K562 (cell line): Measurements from ENCODE around the gene NCOA1. TPM values are rescaled to one million over a fixed set of nuclear protein-coding genes. Genes with fewer than 3 reads are reported as not detected.

Source experiments
- ATF7 ChIP-seq: fragments of 450-650 bp; IDR thresholded peaks from 2 replicates; pipeline ENCODE4 v1.7.1; 2014; ENCODE audit warnings: mild to moderate bottlenecking, moderate library complexity
- CCAR2 ChIP-seq: fragments of 200-400 bp; formaldehyde crosslinking; IDR thresholded peaks from 2 replicates; pipeline ENCODE4 v1.6.1; 2017; ENCODE audit warnings: mild to moderate bottlenecking, low read depth, low read length
- CSDE1 ChIP-seq, 2 experiments: fragments of 450-650 bp; IDR thresholded peaks; 2 replicates each; pipeline ENCODE4 v1.6.1; 2016; ENCODE audit warnings: mild to moderate bottlenecking in 1 of 2
- EP400 ChIP-seq: fragments of 450-650 bp; IDR thresholded peaks from 2 replicates; pipeline ENCODE4 v1.6.1; 2017; ENCODE audit warnings: antibody characterized with exemption, mild to moderate bottlenecking, moderate library complexity
- FOXP1 ChIP-seq: sonication (generic); formaldehyde crosslinking; IDR thresholded peaks from 2 replicates; pipeline ENCODE4 v1.8.0; 2022; ENCODE audit warnings: mild to moderate bottlenecking, missing genetic modification reagents
- LARP7 ChIP-seq: fragments of 450-650 bp; IDR thresholded peaks from 2 replicates; pipeline ENCODE4 v1.6.1; 2016
- MTF1 ChIP-seq: fragments of 250-450 bp; sonication (Bioruptor Pico); IDR thresholded peaks from 2 replicates; pipeline ENCODE4 v1.9.0; 2021; ENCODE audit warnings: moderate library complexity, mild to moderate bottlenecking, inconsistent platforms, borderline replicate concordance
- NFATC3 ChIP-seq: fragments of 450-650 bp; IDR thresholded peaks from 2 replicates; pipeline ENCODE4 v1.6.1; 2017; ENCODE audit warnings: mild to moderate bottlenecking
- PCBP2 ChIP-seq: fragments of 200-400 bp; formaldehyde crosslinking; IDR thresholded peaks from 2 replicates; pipeline ENCODE4 v1.6.1; 2018; ENCODE audit warnings: low read length, low read depth, mild to moderate bottlenecking, moderate library complexity; ENCODE audit not compliant: poor library complexity, severe bottlenecking
- RAD21 ChIP-seq, 2 experiments: fragments of 250-450 bp in 1 of 2; fragments of 450-650 bp in 1 of 2; sonication (Bioruptor Pico) in 1 of 2; formaldehyde crosslinking in 1 of 2; IDR thresholded peaks in 1 of 2; conservative IDR thresholded peaks in 1 of 2; 2 replicates each; pipeline versions ENCODE4 v1.4.0 to v1.8.0; 2020 to 2022; ENCODE audit warnings: mild to moderate bottlenecking in 2 of 2, moderate library complexity in 1 of 2
- SETDB1 ChIP-seq: IDR thresholded peaks from one replicate; pipeline ENCODE4 v1.6.1; 2012; ENCODE audit warnings: low read length, control low read depth, inconsistent platforms
- ZNF12 ChIP-seq: sonication (generic); formaldehyde crosslinking; IDR thresholded peaks from 2 replicates; pipeline ENCODE4 v1.4.0; 2020; ENCODE audit warnings: mild to moderate bottlenecking, missing genetic modification reagents
- ZNF239 ChIP-seq: fragments of 250-450 bp; sonication (Bioruptor Pico); IDR thresholded peaks from 2 replicates; pipeline ENCODE4 v1.4.0; 2020; ENCODE audit warnings: mild to moderate bottlenecking
- ZNF282 ChIP-seq: sonication (generic); formaldehyde crosslinking; IDR thresholded peaks from 2 replicates; pipeline ENCODE4 v1.8.1; 2023; ENCODE audit warnings: missing genetic modification reagents
- ZNF398 ChIP-seq: fragments of 250-450 bp; sonication (Bioruptor Pico); IDR thresholded peaks from 2 replicates; pipeline ENCODE4 v1.8.0; 2021; ENCODE audit warnings: moderate library complexity, mild to moderate bottlenecking, inconsistent platforms
- ZNF609 ChIP-seq: sonication (generic); formaldehyde crosslinking; IDR thresholded peaks from 2 replicates; pipeline ENCODE4 v1.8.1; 2023; ENCODE audit warnings: missing genetic modification reagents, mild to moderate bottlenecking, borderline replicate concordance
- ZNF699 ChIP-seq: fragments of 250-450 bp; sonication (Bioruptor Pico); IDR thresholded peaks from 2 replicates; pipeline ENCODE4 v1.8.0; 2021; ENCODE audit warnings: mild to moderate bottlenecking, moderate library complexity; ENCODE audit not compliant: insufficient replicate concordance
- polyA plus RNA-seq, 8 experiments: library from polyadenylated mRNA; depleted of rRNA in 4 of 8; stranded (reverse) in 5 of 8; unstranded in 3 of 8; fragments of >200 nt; fragmentation: Nextera tagmentation in 2 of 8; fragmentation: Illumina TruSeq in 1 of 8; extraction: Ambion mirVana in 2 of 8; extraction: Trizol in 1 of 8; gene quantifications; 2 replicates each; pipeline versions ENCODE4 v1.2.1 to v1.2.3, GENCODE V29; 2011 to 2014; ENCODE audit warnings: inconsistent platforms in 1 of 8, missing spikeins in 1 of 8
- total RNA-seq, 7 experiments: library from RNA; depleted of rRNA in 6 of 7; stranded (reverse); fragments of >200 nt in 6 of 7; fragmentation: Illumina TruSeq in 2 of 7; extraction: Trizol in 2 of 7; gene quantifications; 2 replicates each; pipeline versions ENCODE4 v1.2.1 to v1.2.3, GENCODE V29; 2011 to 2021; ENCODE audit warnings: low replicate concordance in 1 of 7
- TF ChIP-seq, protein P1 (sequence below), 3 experiments: IDR thresholded peaks in 2 of 3; conservative IDR thresholded peaks in 1 of 3; 2 replicates each; pipeline ENCODE4 v1.5.1; 2011 to 2012; ENCODE audit warnings: low read length in 3 of 3, mild to moderate bottlenecking in 3 of 3, control low read depth in 2 of 3, improper control_type of control experiment in 1 of 3, inconsistent platforms in 1 of 3, low read depth in 1 of 3, mixed read lengths in 1 of 3, moderate library complexity in 1 of 3; ENCODE audit not compliant: insufficient read depth in 2 of 3
- TF ChIP-seq, protein P2 (sequence below): fragments of 250-450 bp; sonication (Bioruptor Pico); IDR thresholded peaks from 2 replicates; pipeline ENCODE4 v1.6.1; 2021; ENCODE audit warnings: mild to moderate bottlenecking

The NCOA1 gene
- total and polyA plus RNA-seq, 9 of the 15 experiments (the other 6 are each of a cell fraction or from before 2014, with no cell fraction given), result 4.9 to 25.7 (median 17.0) TPM

GRCh38 chr2:24792874-24793760, 302.1 kb downstream of the NCOA1 start, which contains the start of the genes CENPO and PTRHD1 (continued):
- TF ChIP-seq ZNF609, result no peak
- TF ChIP-seq, protein P1, sequence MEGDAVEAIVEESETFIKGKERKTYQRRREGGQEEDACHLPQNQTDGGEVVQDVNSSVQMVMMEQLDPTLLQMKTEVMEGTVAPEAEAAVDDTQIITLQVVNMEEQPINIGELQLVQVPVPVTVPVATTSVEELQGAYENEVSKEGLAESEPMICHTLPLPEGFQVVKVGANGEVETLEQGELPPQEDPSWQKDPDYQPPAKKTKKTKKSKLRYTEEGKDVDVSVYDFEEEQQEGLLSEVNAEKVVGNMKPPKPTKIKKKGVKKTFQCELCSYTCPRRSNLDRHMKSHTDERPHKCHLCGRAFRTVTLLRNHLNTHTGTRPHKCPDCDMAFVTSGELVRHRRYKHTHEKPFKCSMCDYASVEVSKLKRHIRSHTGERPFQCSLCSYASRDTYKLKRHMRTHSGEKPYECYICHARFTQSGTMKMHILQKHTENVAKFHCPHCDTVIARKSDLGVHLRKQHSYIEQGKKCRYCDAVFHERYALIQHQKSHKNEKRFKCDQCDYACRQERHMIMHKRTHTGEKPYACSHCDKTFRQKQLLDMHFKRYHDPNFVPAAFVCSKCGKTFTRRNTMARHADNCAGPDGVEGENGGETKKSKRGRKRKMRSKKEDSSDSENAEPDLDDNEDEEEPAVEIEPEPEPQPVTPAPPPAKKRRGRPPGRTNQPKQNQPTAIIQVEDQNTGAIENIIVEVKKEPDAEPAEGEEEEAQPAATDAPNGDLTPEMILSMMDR (IDR thresholded peaks at IDR 0.05 in 2 of 3, conservative IDR thresholded peaks at IDR 0.05 in 1 of 3; ENCODE audit: insufficient read depth in 2 of 3, low read depth in 1 of 3, low read length in 3 of 3), result peak; percentile 82 to 87 (median 85)
- no peak for TF ChIP-seq NFATC3
- TF ChIP-seq FOXP1 (CRISPR knock-in tag), result peak; percentile 3; the same call in 1 of the 2 replicates
- TF ChIP-seq ZNF239 (CRISPR knock-in tag), result no peak
- TF ChIP-seq ZNF699 (CRISPR knock-in tag), result no peak
- TF ChIP-seq EP400, result peak; percentile 97
- TF ChIP-seq RAD21 (CRISPR knock-in tag; conservative IDR thresholded peaks at IDR 0.05 in 1 of 2, IDR thresholded peaks at IDR 0.05 in 1 of 2), result peak; percentile 77
- no peak for TF ChIP-seq MTF1 (CRISPR knock-in tag)
- no peak for TF ChIP-seq ZNF398 (CRISPR knock-in tag)
- peak; percentile 54; the same call in 1 of the 2 replicates for TF ChIP-seq ZNF12 (CRISPR knock-in tag)
- TF ChIP-seq CSDE1 (IDR thresholded peaks at IDR 0.05), result no peak; a peak in 1 of 4 replicates
- TF ChIP-seq SETDB1, result peak; percentile 70
- no peak for TF ChIP-seq LARP7
- TF ChIP-seq, protein P2, sequence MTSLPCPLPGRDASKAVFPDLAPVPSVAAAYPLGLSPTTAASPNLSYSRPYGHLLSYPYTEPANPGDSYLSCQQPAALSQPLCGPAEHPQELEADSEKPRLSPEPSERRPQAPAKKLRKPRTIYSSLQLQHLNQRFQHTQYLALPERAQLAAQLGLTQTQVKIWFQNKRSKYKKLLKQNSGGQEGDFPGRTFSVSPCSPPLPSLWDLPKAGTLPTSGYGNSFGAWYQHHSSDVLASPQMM (CRISPR knock-in tag), result no peak
- TF ChIP-seq CCAR2, result no peak
- no peak for TF ChIP-seq PCBP2
- peak; percentile 79 for TF ChIP-seq ATF7
- no peak for TF ChIP-seq ZNF282
